Lower lobe of right lung (tissue), 2 donors: Measurements from ENCODE around the gene SDK1. TPM values are rescaled to one million over a fixed set of nuclear protein-coding genes. Genes with fewer than 3 reads are reported as not detected.
A peak's percentile ranks its signal among the peaks of the same experiment; 100 is the strongest.
"Not testable (repeated sequence)": the region's sequence is repeated elsewhere in the genome, so short reads cannot be mapped to it uniquely, and the experiment has no call there.

ENCODE experiments used
- ATAC-seq, 2 donors: fragments of 200-7000 bp; cut with Tn5 transposase; one replicate each; pipeline ENCODE4 v1.9.1; 2020 to 2022; ENCODE audit warnings: mild to moderate bottlenecking in 2 of 2, moderate library complexity in 2 of 2
- DNase-seq: peaks from one replicate; pipeline ENCODE4 v3.0.0-alpha.2; 2020
- H3K27ac ChIP-seq: fragments of 200-600 bp; one replicate; pipeline ENCODE4 v1.8.0; 2022
- H3K27me3 ChIP-seq: fragments of 200-600 bp; one replicate; pipeline ENCODE4 v1.8.0; 2022; ENCODE audit warnings: low read depth
- H3K36me3 ChIP-seq: fragments of 200-600 bp; one replicate; pipeline ENCODE4 v1.8.0; 2022; ENCODE audit warnings: mild to moderate bottlenecking
- H3K4me1 ChIP-seq: fragments of 200-600 bp; one replicate; pipeline ENCODE4 v1.8.0; 2022
- H3K4me3 ChIP-seq: fragments of 200-600 bp; one replicate; pipeline ENCODE4 v1.8.0; 2022; ENCODE audit warnings: mild to moderate bottlenecking
- H3K9me3 ChIP-seq: fragments of 200-600 bp; one replicate; pipeline ENCODE4 v1.8.0; 2022
- intact Hi-C: fragments of 100-400 bp; cut with DNase I; formaldehyde crosslinking; loops from one replicate; pipeline ENCODE4 v1.11.0; 2022
- total RNA-seq: library from RNA; stranded (reverse); fragmentation: NEBNext Ultra II Directional; extraction: Animal tissue kit (Norgen Biotek cat#: 25700); gene quantifications from one replicate; pipeline ENCODE4 v1.2.1, GENCODE V29; 2021
- TF ChIP-seq, protein P1 (sequence below): fragments of 200-600 bp; IDR thresholded peaks from one replicate; pipeline ENCODE4 v1.8.0; 2022; ENCODE audit warnings: antibody characterized with exemption, mild to moderate bottlenecking
- donor health status: DM: no; HTN: yes; CAD: no; lungs with severe emphysema.

The SDK1 gene
- total RNA-seq, 1 donor from 2014 or later, result 10.0 TPM

DNA sequence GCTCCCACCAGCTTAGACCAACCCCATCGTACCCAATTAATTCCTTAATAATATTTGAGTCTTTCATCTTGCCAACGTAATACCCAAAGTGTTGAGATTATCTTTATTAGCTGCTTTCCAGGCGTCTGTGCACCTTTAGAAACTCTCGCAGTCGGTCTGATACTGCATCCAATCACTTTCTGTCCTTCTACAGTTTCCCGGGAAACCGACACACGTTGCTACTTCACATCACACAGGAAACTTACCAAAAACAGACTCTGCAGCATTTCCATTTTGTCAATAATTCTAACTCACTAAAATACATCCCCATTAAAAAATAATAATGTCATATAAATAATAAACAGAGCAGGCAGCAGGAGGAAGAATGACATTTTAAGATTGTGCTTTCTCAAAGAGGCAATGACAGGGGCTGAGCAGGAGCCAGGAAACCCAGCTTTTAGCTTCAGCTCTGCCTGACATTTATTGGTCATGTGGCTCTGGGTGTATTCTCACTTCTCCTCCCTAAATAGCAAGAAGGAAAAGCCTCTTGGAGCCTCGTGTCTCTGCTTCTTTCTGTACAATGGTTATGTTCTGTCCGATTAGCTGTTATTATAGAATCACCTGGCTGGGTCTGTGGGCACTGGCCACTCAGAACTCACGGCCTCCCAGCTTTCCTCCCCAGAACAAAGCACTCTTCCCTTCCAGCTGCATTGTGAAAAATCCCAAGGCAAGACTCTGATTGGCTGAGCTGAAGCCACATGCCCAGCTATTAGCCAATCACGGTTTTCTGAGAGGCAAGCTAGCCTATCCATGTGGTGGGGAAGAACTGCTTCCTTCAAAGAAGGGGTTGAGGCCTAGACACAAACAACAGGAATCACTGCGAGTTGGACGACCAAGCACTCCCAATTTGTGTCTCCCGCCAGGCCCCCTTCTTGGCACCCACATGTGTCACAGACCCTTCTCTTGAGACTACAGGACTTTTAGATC lies 956.4 kb downstream of the SDK1 start:
- Histone ChIP-seq H3K27me3 (no peaks in the 10 kb centered on the region), H3K27ac (no peak overlapping the region), H3K36me3 (no peaks in the 10 kb centered on the region), H3K4me1 (no peaks in the 10 kb centered on the region), H3K4me3 (no peak overlapping the region), H3K9me3 (peaks cover 4% of the 10 kb centered on the region)
- DNase-seq, result no peak
- ATAC-seq, result no peak
- TF ChIP-seq, protein P1, sequence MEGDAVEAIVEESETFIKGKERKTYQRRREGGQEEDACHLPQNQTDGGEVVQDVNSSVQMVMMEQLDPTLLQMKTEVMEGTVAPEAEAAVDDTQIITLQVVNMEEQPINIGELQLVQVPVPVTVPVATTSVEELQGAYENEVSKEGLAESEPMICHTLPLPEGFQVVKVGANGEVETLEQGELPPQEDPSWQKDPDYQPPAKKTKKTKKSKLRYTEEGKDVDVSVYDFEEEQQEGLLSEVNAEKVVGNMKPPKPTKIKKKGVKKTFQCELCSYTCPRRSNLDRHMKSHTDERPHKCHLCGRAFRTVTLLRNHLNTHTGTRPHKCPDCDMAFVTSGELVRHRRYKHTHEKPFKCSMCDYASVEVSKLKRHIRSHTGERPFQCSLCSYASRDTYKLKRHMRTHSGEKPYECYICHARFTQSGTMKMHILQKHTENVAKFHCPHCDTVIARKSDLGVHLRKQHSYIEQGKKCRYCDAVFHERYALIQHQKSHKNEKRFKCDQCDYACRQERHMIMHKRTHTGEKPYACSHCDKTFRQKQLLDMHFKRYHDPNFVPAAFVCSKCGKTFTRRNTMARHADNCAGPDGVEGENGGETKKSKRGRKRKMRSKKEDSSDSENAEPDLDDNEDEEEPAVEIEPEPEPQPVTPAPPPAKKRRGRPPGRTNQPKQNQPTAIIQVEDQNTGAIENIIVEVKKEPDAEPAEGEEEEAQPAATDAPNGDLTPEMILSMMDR, result no peak
- intact Hi-C loops, result no loop called here

DNA sequence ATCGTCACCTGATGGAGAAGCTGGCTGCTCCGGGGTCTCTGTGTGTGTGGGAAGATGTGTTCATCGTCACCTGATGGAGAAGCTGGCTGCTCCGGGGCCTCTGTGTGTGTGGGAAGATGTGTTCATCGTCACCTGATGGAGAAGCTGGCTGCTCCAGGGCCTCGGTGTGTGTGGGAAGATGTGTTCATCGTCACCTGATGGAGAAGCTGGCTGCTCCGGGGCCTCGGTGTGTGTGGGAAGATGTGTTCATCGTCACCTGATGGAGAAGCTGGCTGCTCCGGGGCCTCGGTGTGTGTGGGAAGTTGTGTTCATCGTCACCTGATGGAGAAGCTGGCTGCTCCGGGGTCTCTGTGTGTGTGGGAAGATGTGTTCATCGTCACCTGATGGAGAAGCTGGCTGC lies 959.1 kb downstream of the SDK1 start:
- intact Hi-C loops, H3K36me3 ChIP-seq, H3K4me1 ChIP-seq, H3K4me3 ChIP-seq, H3K27me3 ChIP-seq, H3K27ac ChIP-seq, H3K9me3 ChIP-seq, ATAC-seq, DNase-seq: not testable (repeated sequence)

DNA sequence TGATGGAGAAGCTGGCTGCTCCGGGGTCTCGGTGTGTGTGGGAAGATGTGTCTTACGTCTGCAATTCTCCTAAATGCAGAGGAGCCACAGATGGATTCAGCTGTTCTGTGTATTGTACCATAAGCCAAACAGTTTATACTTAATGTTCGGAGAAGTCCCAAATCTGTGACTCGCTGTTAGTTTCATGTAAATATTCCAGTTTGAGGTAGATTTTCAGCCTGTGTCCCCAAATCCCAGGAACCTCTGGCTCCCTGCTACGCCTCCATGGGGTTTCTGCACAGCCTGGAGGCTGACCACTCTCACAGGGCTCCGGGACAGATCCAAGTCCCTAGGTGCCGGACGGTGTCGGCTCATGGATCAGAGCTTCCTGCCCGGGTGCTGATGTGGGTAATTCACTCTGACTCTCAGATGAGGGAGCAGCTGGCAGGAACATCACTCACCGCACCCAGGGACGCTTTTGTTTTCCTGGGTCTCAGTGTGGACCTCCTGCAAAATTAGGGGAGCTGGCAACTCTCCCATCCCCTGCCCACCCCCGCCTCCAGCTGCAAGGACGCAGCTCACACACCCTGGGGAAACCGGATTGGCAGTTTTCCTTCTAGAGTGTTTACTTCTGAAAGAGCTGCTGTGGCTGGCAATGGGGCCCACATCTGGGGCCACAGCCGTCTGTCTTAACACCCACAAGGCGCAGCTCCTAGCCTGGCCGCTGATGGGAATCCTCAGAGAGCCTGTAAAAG lies 960.0 kb downstream of the SDK1 start:
- Histone ChIP-seq H3K4me3 (no peak overlapping the region), H3K4me1 (no peaks in the 10 kb centered on the region), H3K27ac (no peak overlapping the region), H3K36me3 (no peaks in the 10 kb centered on the region), H3K9me3 (no peaks in the 10 kb centered on the region), H3K27me3 (no peaks in the 10 kb centered on the region)
- TF ChIP-seq, protein P1, result no peak
- intact Hi-C loops, result no loop called here
- DNase-seq, result no peak
- no peak for ATAC-seq

DNA sequence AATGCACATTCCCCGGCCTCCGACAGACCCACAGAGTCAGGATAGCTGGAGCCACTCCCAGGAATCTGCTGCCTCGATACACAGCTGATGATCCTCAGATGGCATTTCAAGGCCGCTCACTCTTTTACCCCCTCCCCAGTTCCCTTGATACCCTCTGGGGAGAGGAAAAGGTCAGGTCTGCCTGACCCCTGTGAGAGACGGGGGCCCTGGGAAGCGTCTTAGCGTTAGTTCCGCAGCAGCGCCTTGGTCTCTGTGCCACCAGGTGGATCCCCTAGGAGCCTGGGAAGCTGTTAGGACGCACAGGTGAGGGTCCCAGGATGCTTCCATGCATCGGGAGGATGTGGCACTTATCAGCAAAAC lies 960.5 kb downstream of the SDK1 start:
- ATAC-seq (no peak), DNase-seq (no peak)
- no peak overlapping the region for H3K4me3 ChIP-seq
- H3K27me3 ChIP-seq, result no peaks in the 10 kb centered on the region
- H3K9me3 ChIP-seq, result no peaks in the 10 kb centered on the region
- TF ChIP-seq, protein P1, result no peak
- no peak overlapping the region for H3K27ac ChIP-seq
- no peaks in the 10 kb centered on the region for H3K4me1 ChIP-seq
- H3K36me3 ChIP-seq, result no peaks in the 10 kb centered on the region
- intact Hi-C loops, result no loop called here

DNA sequence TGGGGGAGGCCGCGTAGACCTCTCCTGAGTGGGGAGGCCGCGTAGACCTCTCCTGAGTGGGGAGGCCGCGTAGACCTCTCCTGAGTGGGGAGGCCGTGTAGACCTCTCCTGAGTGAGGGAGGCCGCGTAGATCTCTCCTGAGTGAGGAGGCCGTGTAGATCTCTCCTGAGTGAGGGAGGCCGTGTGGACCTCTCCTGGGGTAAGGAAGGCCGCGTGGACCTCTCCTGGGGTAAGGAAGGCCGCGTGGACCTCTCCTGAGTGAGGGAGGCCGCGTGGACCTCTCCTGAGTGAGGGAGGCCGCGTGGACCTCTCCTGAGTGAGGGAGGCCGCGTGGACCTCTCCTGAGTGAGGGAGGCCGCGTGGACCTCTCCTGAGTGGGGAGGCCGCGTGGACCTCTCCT lies 963.2 kb downstream of the SDK1 start:
- H3K9me3 ChIP-seq, ATAC-seq, H3K27me3 ChIP-seq, intact Hi-C loops, H3K27ac ChIP-seq, DNase-seq, H3K4me1 ChIP-seq, H3K4me3 ChIP-seq, H3K36me3 ChIP-seq: not testable (repeated sequence)

DNA sequence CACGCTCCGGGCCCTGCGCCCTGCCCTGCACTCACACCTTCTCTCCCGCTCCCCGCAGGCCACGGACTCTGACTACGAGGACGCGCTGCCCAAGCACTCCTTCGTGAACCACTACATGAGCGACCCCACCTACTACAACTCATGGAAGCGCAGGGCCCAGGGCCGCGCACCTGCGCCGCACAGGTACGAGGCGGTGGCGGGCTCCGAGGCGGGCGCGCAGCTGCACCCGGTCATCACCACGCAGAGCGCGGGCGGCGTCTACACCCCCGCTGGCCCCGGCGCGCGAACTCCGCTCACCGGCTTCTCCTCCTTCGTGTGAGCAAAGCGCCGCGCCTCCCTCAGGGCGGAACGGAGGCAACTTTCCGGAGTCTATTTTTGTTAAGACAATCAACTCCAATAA lies 964.0 kb downstream of the SDK1 start:
- Histone ChIP-seq H3K9me3 (no peaks in the 10 kb centered on the region), H3K4me3 (no peak overlapping the region), H3K4me1 (no peaks in the 10 kb centered on the region), H3K27ac (no peak overlapping the region), H3K36me3 (no peaks in the 10 kb centered on the region), H3K27me3 (no peaks in the 10 kb centered on the region)
- ATAC-seq (peak in 1 of 2 donors; percentile 14), DNase-seq (no peak)
- TF ChIP-seq, protein P1, result no peak
- intact Hi-C loops, result no loop called here
